GM10248 (cell line): ENCODE data around the gene FHIT.

Experiments used
- CTCF ChIA-PET: fragments of 300-600 bp; sonication (Branson Sonifier 250); formaldehyde crosslinking; extraction: SDS; loops from one replicate; lab custom pipeline; 2021; ENCODE audit warnings: antibody characterized with exemption; lab: Yijun Ruan, JAX
- POLR2A ChIA-PET: fragments of 350-650 bp; sonication (Branson Sonifier 250); formaldehyde crosslinking; extraction: SDS; loops from one replicate; lab custom pipeline; 2020; ENCODE audit warnings: antibody characterized with exemption; lab: Yijun Ruan, JAX
- DNase-seq: peaks from one replicate; pipeline ENCODE4 v3.0.0; 2012; ENCODE audit errors: extremely low spot score
- TF ChIP-seq, protein P1 (sequence below): IDR thresholded peaks from 2 replicates; pipeline ENCODE4 v1.5.1; 2012; ENCODE audit warnings: mild to moderate bottlenecking, low read depth; ENCODE audit errors: extremely low read depth, missing control alignments, control extremely low read depth

Gene FHIT

GRCh38 chr3:60577601-60578000 is 673.7 kb downstream of the FHIT start:
- POLR2A ChIA-PET = no interaction called here
- no peak for DNase-seq
- TF ChIP-seq, protein P1, sequence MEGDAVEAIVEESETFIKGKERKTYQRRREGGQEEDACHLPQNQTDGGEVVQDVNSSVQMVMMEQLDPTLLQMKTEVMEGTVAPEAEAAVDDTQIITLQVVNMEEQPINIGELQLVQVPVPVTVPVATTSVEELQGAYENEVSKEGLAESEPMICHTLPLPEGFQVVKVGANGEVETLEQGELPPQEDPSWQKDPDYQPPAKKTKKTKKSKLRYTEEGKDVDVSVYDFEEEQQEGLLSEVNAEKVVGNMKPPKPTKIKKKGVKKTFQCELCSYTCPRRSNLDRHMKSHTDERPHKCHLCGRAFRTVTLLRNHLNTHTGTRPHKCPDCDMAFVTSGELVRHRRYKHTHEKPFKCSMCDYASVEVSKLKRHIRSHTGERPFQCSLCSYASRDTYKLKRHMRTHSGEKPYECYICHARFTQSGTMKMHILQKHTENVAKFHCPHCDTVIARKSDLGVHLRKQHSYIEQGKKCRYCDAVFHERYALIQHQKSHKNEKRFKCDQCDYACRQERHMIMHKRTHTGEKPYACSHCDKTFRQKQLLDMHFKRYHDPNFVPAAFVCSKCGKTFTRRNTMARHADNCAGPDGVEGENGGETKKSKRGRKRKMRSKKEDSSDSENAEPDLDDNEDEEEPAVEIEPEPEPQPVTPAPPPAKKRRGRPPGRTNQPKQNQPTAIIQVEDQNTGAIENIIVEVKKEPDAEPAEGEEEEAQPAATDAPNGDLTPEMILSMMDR = no peak
- CTCF ChIA-PET = interaction anchor here (1.1 kb wide), 1 partner anchor 9 kb away, joined by 3 read pairs; no protein-coding TSS in a partner anchor

- TF ChIP-seq, protein P1 = no peak
- no peak for DNase-seq
Measured at GRCh38 chr3:60575718-60576272, 675.5 kb downstream of the FHIT start.

GRCh38 chr3:60574046-60574769 is 677.0 kb downstream of the FHIT start:
- TF ChIP-seq, protein P1 = no peak
- no peak for DNase-seq
- CTCF ChIA-PET = no interaction called here
- POLR2A ChIA-PET = no interaction called here

More at GRCh38 chr3:60575718-60576272, 675.5 kb downstream of the FHIT start:
- POLR2A ChIA-PET = no interaction called here
- CTCF ChIA-PET = no interaction called here

GRCh38 chr3:60573494-60573893 is 677.8 kb downstream of the FHIT start:
- no peak for DNase-seq
- ChIA-PET POLR2A (no interaction called here), CTCF (no interaction called here)
- TF ChIP-seq, protein P1 = no peak

DNA sequence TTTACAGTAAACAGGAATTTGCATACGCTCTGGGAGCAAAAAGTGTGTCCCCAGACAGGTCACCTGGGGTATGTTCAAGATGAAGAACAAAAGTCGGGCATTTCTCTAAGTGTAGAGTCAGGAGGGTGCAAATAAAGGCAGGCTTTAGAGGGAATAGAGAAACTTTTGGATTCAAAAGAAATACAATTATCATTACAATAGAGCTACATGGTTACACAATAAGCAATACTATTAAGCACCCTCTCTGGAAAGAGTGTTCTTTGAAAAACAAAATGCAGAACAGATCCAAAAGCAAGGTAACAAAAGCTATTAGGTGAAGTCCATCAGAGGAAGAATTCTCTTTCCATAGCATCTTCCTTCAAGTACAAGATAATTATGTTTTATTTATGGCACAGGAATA is 679.7 kb downstream of the FHIT start:
- ChIA-PET CTCF (no interaction called here), POLR2A (no interaction called here)
- no peak for DNase-seq
- TF ChIP-seq, protein P1 = no peak

DNA sequence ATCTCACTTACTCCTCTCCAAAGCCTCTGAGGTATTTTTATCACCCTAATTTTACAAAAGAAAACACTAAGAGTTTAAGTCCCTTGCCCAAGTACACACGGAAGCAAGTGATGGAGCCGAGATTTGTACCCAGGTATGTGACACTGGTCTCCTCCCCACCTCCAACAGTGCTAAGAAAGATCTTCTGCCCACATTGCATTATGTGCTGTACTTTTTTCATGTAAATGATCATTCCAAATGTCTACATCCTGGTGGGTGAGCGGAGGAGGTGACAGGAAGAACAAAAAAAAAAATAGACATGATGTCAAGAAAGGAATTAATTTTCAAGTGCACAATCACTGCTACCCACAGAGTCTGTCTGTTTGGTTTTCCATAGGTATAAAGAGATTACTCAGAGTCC is 694.1 kb downstream of the FHIT start:
- ChIA-PET CTCF (no interaction called here), POLR2A (no interaction called here)
- DNase-seq = no peak
- TF ChIP-seq, protein P1 = no peak
